ENCODE measurements around the gene CBL.

CBL gene

GRCh38 chr11:119314726-119315125 lies 108.6 kb downstream of the CBL start:
- no peak for DNase-seq (ENCODE audit: low spot score)

- DNase-seq (ENCODE audit: low spot score), result peak; percentile 31
Observed at GRCh38 chr11:119315131-119316015, 109.2 kb downstream of the CBL start.

GRCh38 chr11:119316016-119316728 lies 110.0 kb downstream of the CBL start:
- no peak for DNase-seq (ENCODE audit: low spot score)

GRCh38 chr11:119316729-119317591 lies 110.8 kb downstream of the CBL start, which contains the start of gene MCAM:
Gene MCAM, minus strand, starts transcription at chr11:119317130. Its CDS starts 29 bp downstream, at chr11:119317101.
- peak; percentile 32 for DNase-seq (ENCODE audit: low spot score)

- no peak for DNase-seq (ENCODE audit: low spot score)
Observed at GRCh38 chr11:119317592-119318239, 111.6 kb downstream of the CBL start.

GRCh38 chr11:119318240-119319135 lies 112.3 kb downstream of the CBL start:
- peak; percentile 10 for DNase-seq (ENCODE audit: low spot score)

- DNase-seq (ENCODE audit: low spot score), result no peak
Observed at GRCh38 chr11:119319136-119319699, 113.1 kb downstream of the CBL start.

GRCh38 chr11:119319700-119320239 lies 113.6 kb downstream of the CBL start:
- no peak for DNase-seq (ENCODE audit: low spot score)

- no peak for DNase-seq (ENCODE audit: low spot score)
Observed at GRCh38 chr11:119320240-119320775, 114.2 kb downstream of the CBL start.

- peak; percentile 67 for DNase-seq (ENCODE audit: low spot score)
Observed at GRCh38 chr11:119320776-119321524, 114.8 kb downstream of the CBL start.

- no peak for DNase-seq (ENCODE audit: low spot score)
Observed at GRCh38 chr11:119322360-119322739, 116.2 kb downstream of the CBL start.

- no peak for DNase-seq (ENCODE audit: low spot score)
Observed at GRCh38 chr11:119322921-119323531, 116.9 kb downstream of the CBL start.

GRCh38 chr11:119323532-119324033 lies 117.4 kb downstream of the CBL start:
- peak; percentile 79 for DNase-seq (ENCODE audit: low spot score)

- no peak for DNase-seq (ENCODE audit: low spot score)
Observed at GRCh38 chr11:119324189-119324588, 118.0 kb downstream of the CBL start.

GRCh38 chr11:119329320-119329719 lies 123.2 kb downstream of the CBL start:
- DNase-seq (ENCODE audit: low spot score), result no peak

GRCh38 chr11:119330237-119330636 lies 124.1 kb downstream of the CBL start:
- DNase-seq (ENCODE audit: low spot score), result no peak

- no peak for DNase-seq (ENCODE audit: low spot score)
Observed at GRCh38 chr11:119332111-119332765, 126.1 kb downstream of the CBL start.
